AML-193 (cell line): ENCODE results near the gene KRTAP3-1.
"Not testable (repeated sequence)": the region's sequence is repeated elsewhere in the genome, so short reads cannot be mapped to it uniquely, and the experiment has no call there.

Experiments
- DNase-seq, 2 experiments: peaks; one replicate each; lab custom pipeline; 2025; lab: John Stamatoyannopoulos, UW

KRTAP3-1 gene

DNA sequence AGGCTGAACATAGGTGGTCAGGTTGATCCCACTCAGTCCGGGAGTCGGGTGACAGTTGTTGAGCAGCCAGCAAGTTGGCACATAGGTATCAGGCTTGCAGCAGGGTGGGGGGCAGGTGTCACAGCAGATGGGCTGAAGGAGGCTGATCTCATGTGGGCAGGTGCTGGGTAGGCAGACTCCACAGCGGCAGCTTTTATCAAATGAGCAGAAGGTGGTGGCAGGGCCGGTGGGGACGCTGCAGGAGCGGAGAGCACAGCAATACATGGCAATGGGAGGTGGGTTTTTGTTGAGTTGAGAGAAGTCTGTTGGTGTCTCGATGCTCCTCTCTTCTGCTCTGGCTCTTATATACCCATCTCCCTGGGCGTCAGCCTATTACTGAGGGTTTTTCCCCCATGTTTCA lies at the start of gene KRTAP3-1:
Gene KRTAP3-1 (minus strand): TSS at position 318 of the 400 bp plus-strand sequence. CDS start 54 bp downstream, at position 264.
- DNase-seq, result no peak

DNA sequence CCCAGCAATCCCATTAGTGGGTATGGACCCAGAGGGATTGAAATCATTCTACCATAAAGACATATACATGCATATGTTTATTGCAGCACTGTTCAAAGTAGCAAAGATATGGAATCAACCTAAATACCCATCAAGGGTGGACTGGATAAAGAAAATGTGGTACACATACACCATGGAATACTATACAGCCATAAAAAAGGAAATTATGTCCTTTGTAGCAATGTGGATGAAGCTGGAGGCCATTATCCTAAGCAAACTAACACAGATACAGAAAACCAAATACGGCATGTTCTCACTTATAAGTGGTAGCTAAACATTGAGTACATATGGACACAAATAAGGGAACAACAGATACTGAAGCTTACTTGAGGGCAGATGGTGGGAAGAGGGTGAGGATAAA lies 48.6 kb upstream of the KRTAP3-1 start:
- no peak for DNase-seq

DNA sequence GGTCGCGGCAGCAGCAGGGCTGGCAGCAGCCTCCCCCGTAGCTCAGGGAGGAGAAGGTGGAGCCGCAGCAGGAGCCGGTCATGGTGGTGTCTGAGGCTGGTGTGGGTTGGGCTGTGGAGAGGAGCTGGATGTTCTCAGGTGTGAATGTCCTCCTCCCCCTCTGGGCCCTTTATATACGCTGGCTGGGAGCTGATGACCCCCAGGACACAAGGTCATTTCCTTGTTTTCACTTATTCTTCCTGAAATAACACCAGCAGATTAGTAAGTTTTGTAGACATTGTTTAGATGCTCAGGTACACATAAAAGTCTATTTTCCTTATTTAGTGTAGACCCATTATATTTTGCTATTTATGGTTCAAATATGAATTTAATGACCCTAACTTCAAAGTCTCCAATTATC lies 46.2 kb upstream of the KRTAP3-1 start, which contains the start of gene KRTAP2-2:
Gene KRTAP2-2 (minus strand): TSS at position 101 of the 400 bp plus-strand sequence. CDS start 19 bp downstream, at position 82.
- DNase-seq, result not testable (repeated sequence)

DNA sequence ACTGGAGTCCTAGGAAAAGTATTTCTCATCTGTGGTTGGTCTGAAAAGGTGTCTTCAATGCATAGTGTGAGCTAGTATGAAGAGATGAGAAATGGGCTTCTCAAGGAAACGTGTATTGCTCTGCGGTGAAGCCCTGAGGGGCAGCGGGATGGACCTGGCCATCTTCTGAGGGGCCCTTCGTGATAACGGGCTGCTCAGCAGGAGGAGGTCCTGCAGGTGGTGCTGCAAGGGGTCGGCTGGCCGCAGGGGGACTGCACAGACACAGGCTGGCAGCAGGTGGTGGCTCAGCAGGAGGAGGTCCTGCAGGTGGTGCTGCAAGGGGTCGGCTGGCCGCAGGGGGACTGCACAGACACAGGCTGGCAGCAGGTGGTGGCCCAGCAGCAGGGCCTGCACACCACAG lies 45.6 kb upstream of the KRTAP3-1 start:
- not testable (repeated sequence) for DNase-seq

DNA sequence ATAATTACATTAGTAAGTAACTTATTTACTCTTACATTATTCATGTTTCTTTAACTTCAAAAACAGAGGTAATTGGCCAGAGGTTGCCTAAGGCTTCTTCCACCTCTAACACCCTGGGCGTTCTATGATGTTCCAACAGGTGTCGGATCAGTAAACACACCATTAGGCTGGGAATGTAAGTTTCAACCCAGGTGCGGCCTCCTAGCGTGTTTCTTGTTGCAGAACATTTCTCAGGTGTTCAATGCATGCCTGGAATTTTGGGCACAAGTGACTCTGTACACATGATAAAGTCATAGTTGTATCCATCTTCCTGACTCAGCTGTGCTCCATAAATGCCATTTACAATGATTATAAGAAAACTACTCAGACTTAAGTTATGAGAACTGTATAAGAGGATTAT lies 45.1 kb upstream of the KRTAP3-1 start:
- DNase-seq, result no peak

DNA sequence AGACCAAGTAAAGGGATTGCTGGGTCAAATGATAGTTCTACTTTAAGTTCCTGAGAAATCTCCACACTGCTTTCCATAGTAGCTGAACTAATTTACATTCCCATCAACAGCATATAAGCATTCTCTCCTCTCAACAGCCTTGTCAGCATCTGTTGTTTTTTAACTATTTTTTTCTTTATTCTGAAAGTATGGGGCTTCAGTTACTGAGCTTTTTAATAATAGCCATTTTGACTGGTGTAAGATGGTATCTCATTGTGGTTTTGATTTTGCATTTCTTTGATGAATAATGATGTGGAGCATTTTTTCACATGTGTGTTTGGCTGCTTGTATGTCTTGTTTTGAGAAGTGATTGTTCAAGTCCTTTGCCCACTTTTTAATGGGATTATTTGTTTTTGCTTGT lies 43.6 kb upstream of the KRTAP3-1 start:
- no peak for DNase-seq

DNA sequence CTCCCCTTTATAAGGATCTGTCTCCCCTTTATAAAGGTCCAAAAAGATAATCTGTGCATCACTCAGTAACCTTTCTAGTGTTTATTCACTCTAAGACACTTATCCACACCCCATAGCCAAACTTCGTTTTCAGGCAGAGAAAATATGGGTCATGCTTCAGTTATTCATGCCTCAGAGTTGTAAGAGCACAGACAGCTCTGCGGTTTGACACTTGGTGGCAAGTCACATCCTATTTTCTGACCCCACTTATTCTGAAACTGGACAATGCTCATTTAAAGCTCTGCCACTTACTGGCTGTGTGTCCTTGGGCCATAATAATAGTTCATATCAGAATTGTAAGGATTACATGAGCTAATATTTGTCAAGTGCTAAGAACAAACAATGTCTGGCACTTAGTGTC lies 40.2 kb upstream of the KRTAP3-1 start:
- no peak for DNase-seq

DNA sequence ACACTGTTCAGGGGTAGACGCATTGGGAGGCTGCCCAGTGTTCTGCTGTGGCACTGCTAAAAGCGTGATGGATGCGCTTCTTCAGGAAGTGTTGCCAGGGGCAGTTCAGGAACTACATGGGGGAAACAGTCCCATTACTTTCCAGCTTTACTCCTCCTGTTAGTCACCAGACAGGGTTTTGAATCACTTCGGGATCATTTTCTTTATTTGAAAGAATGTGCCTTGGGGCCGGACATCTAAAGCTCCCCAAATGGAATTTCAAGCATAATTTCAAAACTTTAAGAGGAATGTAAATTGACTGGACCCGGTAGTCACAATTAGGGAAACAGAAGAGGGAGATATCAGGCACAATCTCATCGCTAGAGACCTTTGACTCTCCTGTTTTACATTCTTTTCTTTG lies 39.5 kb upstream of the KRTAP3-1 start:
- DNase-seq, result no peak

DNA sequence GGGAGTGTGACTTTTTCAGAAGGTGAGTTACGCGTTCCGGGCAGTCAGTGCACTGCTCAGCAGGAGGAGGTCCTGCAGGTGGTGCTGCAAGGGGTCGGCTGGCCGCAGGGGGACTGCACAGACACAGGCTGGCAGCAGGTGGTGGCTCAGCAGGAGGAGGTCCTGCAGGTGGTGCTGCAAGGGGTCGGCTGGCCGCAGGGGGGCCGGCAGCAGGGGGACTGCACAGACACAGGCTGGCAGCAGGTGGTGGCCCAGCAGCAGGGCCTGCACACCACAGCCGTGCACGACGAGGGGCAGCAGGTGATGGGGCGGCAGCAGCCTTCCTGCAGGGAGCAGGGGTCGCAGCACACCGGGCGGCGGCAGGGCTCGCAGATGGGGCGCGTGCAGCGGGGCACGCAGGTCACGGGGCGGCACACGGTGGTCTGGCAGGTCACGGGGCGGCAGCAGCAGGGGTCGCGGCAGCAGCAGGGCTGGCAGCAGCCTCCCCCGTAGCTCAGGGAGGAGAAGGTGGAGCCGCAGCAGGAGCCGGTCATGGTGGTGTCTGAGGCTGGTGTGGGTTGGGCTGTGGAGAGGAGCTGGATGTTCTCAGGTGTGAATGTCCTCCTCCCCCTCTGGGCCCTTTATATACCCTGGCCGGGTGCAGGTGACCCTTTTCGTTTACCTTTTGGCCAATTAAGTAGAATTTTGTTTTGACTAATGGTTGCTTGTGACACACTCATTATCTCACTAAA lies 38.0 kb upstream of the KRTAP3-1 start, which contains the start of gene KRTAP2-1:
Gene KRTAP2-1 (minus strand): TSS at position 582 of the 731 bp plus-strand sequence. CDS start 49 bp downstream, at position 533.
- DNase-seq, result not testable (repeated sequence)

DNA sequence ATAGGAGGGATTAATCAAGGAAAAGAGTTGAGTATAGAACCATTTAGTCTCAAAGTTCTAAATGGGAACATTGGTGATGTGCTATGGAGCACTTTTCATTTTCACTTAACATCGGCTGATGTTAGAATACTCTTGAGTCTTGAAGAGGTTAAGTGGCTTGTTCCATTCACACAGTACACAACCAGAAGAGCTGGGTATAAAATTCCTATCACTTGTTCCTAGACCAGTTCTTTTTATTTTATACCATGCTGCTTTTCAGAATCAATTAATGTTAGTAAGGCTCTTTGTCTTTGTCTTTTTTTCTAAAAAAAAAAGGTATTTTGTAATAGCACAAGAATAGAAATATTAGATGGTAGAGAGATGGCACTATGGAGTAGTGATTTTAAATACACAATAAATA lies 34.0 kb upstream of the KRTAP3-1 start:
- no peak for DNase-seq

DNA sequence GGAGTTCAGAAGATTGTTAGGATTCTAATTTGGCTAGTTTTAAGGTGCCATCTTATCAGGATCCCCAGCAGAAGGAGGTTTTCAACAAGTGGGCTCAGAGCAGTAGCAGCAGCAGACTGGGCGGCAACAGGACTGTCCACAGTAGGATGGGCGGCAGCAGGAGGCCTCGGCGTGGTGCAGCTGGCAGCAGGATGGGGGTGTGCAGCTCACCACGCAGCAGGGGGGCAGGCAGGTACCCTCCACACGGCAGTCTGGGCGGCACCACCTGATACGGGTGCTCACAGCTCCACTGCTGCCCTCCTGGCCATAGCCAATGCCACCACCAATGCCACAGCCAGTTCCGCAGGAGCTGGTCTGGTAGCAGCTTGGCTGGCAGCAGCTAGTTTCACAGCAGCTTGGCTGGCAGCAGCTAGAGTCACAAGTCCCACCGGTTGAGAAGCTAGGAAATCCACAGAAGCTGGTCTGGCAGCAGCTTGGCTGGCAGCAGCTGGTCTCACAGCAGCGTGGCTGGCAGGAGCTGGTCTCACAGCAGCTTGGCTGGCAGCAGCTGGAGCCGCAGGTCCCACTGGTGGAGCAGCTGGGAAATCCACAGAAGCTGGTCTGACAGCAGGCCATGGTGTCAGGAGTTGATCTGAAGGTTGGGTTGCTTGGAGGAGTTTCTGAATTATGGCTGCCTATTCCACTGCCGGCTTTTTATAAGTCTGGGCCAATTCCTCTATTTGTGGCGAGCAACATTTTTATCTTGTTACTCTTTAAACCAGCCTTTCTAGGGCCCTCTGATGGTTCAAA lies 32.0 kb upstream of the KRTAP3-1 start, which contains the start of gene KRTAP1-1:
Gene KRTAP1-1 (minus strand): TSS at position 668 of the 789 bp plus-strand sequence. CDS start 53 bp downstream, at position 615.
- DNase-seq, result not testable (repeated sequence)

DNA sequence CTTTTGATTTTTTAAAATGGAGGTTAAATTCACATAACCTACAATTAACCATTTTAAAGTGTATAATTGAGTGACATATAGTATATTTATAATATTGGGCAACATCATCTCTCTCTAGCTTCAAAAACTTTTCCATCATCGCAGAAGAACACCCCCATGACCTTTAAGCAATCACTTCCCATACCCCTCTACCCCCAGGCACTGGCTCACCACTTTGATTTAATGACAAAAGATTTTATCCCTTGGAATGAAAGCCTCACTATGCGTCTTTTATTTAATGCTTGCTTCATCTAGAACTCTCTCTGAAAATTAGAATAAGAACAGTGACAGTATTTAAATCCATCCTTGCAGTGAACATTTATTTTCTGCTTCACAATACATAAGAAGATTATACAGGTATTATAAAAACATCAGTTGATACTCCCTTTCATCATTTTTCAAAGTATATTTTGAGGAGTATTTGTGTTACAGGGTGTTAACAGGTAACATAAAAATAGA lies 29.0 kb upstream of the KRTAP3-1 start:
- DNase-seq, result no peak

DNA sequence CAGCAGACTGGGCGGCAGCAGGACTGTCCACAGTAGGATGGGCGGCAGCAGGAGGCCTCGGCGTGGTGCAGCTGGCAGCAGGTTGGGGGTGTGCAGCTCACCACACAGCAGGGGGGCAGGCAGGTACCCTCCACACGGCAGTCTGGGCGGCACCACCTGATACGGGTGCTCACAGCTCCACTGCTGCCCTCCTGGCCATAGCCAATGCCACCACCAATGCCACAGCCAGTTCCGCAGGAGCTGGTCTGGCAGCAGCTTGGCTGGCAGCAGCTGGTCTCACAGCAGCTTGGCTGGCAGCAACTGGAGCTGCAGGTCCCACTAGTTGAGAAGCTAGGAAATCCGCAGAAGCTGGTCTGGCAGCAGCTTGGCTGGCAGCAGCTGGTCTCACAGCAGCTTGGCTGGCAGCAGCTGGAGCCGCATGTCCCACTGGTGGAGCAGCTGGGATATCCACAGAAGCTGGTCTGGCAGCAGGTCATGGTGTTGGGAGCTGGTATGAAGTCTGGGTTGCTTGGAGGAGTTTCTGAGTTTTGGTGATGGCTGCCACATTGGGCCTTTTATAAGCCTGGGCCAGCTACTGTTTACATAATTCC lies 25.5 kb upstream of the KRTAP3-1 start, which contains the start of gene KRTAP1-3:
Gene KRTAP1-3 (minus strand): TSS at position 529 of the 590 bp plus-strand sequence. CDS start 53 bp downstream, at position 476.
- DNase-seq, result not testable (repeated sequence)

DNA sequence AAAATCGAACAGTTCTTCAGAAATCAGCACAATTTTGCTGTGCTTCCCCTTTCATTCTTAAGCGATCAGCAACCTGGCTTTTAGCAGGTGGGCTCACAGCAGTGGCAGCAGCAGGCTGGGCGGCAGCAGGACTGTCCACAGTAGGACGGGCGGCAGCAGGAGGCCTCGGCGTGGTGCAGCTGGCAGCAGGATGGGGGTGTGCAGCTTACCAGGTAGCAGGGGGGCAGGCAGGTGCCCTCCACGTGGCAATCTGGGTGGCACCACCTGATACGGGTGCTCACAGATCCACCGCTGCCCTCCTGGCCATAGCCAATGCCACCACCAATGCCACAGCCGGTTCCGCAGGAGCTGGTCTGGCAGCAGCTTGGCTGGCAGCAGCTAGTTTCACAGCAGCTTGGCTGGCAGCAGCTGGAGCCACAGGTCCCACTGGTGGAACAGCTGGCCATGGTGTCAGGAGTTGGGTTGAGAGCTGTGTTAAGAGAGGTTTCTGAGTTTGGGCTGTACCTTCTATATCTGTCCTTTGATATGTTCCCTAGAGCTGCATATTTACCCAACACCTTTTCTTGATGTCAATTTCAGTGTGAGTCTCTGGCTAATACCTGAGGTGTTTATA lies 20.8 kb upstream of the KRTAP3-1 start, which contains the start of gene KRTAP1-4:
Gene KRTAP1-4 (minus strand): TSS at position 563 of the 613 bp plus-strand sequence. CDS start 117 bp downstream, at position 446.
- DNase-seq, result no peak

DNA sequence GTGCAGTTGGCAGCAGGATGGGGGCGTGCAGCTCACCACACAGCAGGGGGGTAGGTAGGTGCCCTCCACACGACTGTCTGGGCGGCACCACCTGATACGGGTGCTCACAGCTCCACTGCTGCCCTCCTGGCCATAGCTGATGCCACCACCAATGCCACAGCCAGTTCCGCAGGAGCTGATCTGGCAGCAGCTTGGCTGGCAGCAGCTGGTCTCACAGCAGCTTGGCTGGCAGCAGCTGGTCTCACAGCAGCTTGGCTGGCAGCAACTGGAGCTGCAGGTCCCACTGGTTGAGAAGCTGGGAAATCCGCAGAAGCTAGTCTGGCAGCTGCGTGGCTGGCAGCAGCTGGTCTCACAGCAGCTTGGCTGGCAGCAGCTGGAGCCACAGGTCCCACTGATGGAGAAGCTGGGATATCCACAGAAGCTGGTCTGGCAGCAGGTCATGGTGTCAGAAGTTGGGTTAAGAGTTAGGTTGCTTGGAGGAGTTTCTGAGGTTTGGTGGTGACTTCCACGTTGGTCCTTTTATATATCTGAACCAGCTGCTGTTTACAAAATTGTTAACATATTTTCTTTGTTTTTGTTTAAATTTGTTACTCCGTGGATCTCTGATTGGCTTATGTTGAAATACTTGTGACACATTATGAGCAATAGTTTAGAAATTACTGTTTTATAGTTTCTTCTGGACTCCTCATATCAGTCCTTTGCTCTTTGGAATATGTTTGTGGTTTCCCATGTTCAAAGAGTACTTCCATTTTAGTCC lies 18.0 kb upstream of the KRTAP3-1 start, which contains the start of gene KRTAP1-5:
Gene KRTAP1-5 (minus strand): TSS at position 494 of the 757 bp plus-strand sequence. CDS start 53 bp downstream, at position 441.
- no peak for DNase-seq

DNA sequence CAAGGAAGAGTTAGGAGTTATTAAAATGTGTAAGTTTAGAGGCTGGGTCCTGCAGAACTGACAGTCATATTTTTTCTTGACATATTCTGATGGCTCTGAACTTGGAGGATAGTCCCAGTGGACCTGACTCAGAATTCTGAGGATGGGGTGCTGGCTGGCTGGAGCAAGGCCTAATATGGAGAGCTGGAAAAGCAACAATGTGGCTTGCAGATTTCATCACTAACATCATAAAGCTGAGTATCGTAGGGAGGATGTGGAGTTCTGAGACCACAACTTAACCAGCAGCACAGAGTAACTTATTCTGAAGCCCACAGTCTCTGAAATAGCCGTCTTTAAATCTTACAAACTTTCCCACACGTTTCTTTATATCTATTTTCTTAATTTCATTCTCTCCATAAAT lies 15.8 kb upstream of the KRTAP3-1 start:
- DNase-seq, result no peak

DNA sequence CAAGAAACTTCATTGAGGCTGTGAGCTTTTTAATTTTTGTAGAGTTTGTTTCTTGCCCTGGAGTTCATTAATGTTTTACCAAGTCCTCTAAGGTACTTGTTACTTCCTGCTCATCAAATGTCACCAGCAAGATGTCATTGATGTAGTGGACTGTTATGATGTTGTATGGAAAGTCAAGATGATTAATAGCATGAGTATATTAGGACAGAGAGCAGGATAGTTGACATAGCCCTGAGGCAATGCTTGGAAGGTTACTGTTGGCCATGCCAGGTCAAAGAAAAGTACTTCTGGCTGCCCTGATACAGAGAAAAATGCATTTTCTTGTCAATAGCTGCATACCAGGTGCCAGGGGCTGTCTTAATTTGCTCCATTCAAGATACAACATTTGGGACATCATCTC lies 11.4 kb upstream of the KRTAP3-1 start:
- no peak for DNase-seq

DNA sequence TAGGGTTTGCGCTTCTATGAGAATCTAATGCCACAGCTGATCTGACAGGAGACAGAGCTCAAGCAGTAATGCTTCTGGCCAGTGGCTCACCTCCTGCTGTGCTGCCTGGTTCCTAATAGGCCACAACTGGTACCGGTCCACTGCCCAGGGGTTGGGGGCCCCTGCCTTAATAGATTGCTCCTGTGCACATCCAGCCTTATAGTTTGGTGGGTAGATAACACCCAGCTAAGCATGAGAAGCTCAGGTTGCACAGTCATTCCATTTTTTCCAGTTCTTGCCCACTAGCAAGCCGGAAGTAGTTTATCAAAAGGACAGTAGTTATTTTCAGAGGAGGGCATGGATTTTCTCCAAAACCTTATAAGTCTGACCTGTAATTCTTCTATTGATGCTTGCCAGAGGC lies 10.5 kb upstream of the KRTAP3-1 start:
- DNase-seq, result no peak

DNA sequence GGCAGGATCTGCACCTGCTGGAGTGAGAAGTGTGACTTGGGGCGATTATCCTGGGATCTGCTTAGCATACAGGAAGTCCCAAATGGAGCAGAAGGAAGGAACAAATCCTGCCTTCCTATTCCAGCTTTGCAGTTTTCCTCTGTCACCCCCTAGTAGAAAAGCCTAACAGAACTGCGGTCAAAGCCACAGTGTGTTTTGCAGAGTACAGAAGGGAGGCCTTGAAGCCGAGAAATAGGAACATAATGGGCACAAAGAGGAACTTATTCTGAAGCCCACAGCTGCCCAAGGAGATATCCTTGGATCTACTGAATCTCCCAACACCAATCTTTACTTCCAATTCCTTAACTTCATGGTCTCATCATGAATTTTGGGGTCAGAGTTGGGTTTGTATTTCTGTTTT lies 9.6 kb upstream of the KRTAP3-1 start:
- DNase-seq, result no peak

DNA sequence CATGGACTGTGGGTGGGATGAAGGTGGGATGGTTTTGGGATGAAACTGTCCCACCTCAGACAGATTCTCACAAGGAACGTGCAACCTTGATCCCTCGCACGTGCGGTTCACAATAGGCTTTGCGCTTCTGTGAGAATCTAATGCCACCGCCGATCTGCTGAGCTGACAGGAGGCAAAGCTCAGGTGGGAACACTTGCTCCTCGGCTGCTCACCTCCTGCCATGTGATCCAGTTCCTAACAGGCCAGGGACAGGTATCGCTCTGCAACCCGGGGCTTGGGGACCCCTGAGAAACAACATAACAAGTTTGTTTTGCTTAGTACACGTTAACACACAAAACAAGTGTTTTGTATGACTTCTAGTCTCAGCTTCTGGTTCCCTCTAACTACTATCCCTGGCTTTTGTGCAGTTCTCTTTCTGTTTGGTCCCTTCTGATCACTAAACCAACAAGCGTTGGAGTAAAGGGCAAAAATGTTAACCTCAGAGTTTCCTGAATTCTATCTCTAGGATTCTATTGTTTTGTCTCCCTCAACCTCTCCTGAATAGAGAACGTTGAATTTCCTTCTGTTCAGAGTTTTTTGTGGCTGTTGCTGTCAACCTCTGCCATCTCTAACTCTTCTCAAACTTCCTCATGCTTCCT lies 7.8 kb upstream of the KRTAP3-1 start:
- DNase-seq, result no peak
